Measurements from ENCODE around the gene GARIN3.

DNA sequence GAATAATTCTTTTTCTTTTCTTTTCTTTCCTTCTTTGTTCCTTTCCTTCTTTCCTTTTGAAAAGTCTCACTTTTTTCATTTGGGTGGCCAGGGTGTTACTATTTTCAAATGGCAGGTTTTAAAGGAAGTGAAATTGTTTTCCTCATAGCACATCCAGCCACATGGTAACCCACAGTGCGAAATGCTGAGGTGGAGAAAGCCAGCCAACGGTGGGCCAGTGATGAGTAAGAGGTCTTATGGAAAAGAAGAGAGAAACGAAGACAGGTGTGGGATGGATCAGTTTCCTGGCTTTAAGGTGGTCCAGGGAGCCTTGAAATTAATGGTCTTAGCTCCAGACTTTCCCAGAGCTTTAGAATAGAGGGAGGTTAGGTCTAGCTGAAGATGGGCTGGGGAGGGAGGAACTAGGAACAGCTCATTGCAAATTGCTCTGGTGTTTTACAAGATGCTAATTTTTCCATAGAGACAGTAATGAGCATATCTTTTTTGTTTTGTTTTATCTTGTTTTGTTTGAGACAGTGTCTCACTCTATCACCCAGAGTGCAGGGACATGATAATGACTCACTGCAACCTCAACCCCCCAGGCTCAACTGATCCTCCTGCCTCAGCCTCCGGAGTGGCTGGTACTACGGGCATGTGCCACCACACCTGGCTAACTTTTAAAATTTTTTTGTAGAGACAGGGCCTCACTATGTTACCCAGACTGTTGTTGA is 32.4 kb upstream of the GARIN3 start:
- TF ChIP-seq CTCF (IDR thresholded peaks at IDR 0.05) (no peak), POLR2AphosphoS5 (IDR thresholded peaks at IDR 0.05) (no peak), POLR2A (IDR thresholded peaks at IDR 0.05) (no peak)
